GM21737 (cell line): ENCODE measurements around the gene FBXL5.

Experiments used
- ATAC-seq: cut with Tn5 transposase; IDR thresholded peaks from one replicate; pipeline ENCODE4 v1.9.1; 2021; ENCODE audit warnings: mild to moderate bottlenecking, moderate library complexity; ENCODE audit not compliant: unreplicated experiment

Gene FBXL5

DNA sequence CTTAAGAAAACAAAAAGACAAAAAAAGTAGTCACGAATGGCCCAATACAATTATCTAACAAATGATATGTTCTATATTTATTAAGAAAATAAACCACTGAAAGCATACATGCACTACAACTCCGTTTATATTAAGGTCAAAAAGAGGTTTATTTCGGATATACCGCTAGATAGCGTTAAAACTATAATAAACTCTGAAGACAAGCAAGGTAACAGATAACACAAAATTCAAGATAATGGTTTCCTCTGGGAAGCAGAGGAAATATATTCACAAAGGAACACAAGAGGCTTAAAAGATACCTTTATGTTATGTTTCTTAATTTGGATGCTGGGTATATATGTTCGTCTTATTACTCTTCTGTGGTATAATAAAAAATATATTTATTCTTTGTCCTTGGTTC lies 21.7 kb upstream of the FBXL5 start:
- no peak for ATAC-seq

DNA sequence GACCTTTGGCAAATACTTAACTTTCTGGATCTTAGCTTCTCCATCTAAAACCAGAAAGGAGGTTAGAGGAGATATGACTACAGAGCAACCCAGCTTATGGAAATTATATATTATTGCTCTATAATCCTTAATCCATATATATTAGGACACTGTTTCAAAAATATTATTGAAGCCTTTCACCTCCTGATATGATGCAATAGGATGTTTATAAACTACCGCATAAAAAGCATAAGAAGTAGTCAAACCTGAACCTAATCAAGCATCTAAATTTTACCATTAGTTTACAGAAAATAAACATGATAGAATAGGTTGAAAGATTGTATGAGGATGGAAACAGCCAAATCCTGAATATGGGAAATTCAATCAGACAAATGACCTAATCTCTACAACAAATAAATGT lies 20.9 kb upstream of the FBXL5 start:
- no peak for ATAC-seq

DNA sequence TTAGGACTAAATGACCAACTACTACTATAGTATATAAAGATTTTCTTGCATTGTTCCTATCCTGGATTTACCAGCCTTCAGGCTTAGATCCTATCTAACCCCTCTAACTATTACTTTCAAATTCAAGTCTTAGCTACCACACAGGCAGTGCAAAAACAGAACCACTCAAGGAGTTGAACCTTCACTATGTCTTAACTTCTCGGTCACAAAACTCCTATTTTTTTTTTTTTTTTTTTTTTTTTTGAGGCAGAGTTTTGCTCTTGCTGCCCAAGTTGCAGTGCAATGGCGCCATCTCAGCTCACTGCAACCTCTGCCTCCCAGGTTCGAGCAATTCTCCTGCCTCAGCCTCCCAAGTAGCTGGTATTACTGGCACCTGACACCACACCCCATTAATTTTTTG lies 20.2 kb upstream of the FBXL5 start:
- ATAC-seq: no peak

DNA sequence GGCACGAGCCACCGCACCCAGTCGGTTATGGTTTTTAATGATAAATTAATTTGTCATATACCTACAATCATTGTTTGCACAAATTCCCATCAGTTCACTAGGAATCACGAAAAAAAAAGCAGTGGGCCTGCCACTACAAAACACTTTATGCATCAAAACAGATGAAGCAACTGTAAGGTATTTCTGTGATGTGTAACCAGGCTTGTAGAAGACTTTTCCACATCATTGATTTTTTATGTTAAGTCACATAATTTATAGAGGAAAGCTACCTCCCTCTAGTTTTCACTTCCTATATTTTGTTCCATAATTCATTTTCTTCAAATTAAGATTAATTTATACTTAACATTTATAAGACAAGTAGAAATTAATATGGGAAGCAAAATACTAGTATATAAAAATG lies 19.8 kb upstream of the FBXL5 start:
- no peak for ATAC-seq

DNA sequence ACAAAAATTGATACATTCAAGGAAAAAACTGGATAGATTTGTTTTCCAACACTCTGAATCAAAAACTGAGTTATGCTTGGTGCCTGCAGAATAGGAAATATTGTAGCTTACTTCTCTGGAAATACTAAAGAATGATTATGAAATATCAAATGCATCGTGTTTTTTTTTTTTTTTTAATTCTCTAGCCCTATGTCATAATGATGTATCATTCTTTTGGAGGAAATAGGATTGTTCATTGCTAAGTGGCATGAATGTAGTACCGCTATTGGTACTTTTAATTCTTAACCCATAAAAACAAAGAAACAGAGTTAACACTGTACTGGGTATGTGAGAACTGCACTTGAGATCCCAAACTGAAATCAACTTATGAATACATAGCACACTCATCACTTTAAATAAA lies 18.9 kb upstream of the FBXL5 start:
- ATAC-seq: no peak

DNA sequence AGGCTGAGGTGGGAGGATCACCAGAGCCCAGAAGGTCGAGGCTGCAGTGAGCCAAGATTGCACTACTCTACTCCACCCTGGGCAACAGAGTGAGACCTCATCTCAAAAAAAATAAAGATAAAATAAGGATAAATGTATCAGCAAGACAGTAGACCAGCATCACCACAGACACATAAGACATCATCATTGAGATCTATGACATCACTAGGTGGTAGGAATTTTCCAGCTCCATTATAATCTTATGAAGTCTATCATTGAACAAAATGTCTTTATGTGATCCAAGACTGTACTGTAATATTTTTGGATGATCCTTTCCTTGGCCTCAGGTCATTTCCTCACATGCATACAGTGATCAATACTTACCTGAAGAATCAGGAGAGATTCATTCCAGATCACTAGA lies 18.2 kb upstream of the FBXL5 start:
- ATAC-seq: no peak

DNA sequence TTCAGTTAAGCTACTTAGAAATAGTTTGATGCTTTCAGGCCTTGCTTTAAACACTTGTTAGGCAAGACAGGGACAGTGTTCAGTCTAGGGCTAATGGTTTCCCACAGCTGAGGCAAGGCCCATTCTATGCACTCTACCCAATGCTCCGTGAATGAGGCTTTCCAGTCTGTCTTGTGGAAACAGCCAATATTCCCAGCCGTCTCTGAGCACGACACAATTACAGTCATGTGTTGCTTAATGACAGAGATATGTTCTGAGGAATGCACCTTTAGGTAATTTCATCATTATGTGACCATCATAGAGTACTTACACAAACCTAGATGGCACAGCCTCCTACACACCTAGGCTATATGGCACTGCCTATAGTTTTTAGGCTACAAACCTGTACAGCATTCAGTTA lies 16.9 kb upstream of the FBXL5 start:
- ATAC-seq: no peak

DNA sequence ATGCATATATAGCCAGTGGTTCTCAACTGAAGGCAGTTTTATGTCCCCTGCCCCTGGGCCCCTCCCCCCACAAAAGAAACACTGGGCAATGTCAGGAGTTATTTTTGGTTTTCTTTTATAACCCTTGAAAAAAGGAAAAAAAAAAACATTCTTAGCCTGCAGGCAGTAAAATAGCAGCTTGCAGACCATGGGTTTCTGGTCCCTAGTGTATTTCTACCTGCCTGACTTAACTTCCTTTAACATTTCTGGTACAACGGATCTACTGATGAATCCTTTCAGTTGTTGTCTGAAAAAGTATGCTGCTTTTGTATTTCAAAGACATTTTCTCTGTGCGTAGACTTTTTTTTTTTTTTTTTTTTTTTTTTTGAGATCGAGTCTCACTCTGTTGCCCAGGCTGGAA lies 15.4 kb upstream of the FBXL5 start:
- ATAC-seq: no peak

DNA sequence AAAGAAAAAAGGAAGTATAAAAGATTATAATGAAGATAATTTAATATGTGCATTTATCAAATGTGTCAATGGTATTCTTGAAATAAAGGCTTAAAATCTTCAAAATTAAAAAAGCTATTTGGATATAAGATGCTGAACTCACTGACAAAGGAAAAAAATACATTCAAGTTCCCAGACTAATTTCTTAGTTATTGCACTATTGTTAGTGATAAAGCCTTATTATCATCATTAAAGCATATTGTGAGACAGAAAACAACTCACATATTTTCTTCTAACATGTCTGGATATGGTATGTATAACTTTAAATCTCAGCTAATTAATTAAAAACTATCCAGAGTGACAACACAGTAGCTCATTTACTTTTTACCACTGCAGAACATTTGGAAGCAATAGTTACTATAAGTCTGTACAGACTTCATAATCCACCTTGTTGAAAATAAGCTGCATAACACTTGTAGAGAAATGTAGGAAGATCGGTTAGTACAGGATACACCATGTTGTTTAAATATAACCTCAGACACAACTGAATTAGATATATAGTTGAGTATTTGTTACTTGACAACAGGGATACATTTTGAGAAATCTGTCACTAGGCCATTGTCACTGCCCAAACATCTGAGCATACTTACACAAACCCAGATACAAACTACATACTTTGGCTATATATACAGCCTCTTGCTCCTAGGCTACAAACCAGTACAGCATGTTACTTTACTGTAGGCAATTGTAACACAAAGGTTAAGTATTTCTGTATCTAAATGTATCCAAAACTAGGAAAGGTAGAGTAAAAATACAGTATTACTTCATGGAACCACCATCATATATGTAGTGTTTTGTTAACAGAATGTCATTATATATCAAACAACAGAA lies 13.6 kb upstream of the FBXL5 start:
- no peak for ATAC-seq

DNA sequence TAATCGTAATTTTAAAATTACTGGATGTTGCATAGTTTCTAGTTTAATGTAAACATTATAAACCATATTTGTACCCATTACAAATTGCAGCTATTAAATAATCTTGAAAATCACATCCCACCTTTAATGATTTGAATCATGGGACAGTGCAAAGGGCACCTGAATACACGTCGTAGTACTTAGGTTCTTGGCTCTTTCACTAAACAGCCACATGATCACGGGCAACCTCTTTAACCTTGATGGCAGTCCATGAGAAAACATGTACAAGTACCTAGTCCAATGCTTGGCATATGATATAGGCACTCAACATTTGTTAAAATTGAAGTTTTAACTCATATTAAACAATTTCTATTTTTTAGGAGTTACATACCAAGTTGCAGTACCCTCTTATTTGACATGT lies 11.8 kb upstream of the FBXL5 start:
- no peak for ATAC-seq

DNA sequence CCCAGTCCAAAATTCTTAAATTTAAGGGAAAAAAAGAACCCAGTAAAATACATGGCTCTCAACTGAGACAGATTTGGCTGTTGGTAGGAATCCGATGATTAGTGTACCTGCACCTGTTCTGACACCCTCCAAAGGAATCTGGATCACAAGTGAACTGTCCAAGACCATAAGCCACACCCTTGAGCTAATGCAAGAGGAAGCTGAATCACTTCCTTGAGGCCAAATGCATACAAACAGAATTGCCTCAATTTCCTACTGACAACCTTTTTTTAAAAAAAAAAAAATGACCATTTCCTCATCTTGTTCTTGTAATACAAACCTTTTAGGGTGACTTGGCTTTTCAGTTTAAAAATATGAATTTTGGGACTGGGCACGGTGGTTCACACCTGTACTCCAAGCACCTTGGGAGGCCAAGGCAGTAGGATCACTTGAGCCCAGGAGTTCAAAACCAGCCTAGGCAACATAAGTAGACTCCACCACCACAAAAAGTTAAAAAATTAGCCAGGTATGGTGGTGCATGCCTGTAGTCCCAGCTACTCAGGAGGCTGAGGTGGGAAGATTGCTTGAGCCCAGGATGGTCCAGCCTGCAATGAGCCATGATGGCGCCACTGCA lies 10.7 kb upstream of the FBXL5 start:
- no peak for ATAC-seq

DNA sequence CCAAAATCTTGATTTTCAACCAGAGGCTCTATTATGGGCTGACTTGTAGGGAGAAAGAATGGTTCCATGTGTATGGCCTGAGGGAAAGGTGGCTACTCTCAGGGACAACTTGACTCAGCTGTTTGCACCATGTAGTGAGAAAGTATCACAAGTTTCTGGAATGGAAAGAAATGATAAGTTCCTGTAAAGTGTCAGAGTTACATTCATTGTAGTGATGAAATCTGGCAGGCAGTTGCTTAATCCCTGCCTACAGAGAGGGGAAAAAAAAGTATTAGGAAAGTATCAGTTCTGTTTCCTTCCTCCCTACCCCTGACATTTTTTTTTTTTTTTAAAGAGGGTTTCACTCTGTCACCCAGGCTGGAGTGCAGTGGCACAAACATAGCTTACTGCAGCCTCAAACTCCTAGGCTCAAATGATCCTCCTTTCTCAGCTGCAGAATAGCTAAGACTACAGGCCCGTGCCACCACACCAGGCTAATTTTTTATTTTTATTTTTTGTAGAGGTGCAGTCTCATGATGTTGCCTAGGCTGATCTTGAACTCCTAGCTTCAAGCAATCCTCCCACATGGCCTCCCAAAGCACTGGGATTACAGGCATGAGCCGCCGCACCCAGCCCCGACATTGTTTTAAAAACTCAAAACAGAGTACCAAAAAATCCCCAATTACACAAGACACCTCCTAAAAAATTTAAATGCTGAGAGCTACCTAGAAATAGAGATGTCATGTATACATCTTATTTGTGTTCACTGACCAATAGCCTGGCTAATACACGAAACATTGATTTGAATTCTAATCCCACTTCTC lies 4.8 kb upstream of the FBXL5 start:
- no peak for ATAC-seq

DNA sequence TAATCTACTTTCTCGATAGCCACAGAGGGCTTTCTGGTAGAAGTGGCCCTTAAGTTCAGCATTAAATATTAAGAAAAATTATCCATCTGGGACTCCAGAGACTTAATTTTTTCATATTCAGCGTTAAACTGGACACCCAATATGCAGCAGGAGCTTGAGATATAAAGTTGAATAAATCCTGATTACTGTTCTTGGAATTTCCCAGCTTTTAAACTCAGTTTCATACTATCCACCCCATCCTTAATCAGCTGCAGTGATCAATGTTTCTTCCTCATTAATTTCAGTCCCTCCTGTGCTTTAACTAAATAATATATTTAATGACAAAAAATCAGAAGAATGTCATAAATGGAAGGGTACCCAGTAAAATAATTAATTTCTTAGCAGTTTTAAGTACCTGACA lies 3.6 kb upstream of the FBXL5 start:
- no peak for ATAC-seq

DNA sequence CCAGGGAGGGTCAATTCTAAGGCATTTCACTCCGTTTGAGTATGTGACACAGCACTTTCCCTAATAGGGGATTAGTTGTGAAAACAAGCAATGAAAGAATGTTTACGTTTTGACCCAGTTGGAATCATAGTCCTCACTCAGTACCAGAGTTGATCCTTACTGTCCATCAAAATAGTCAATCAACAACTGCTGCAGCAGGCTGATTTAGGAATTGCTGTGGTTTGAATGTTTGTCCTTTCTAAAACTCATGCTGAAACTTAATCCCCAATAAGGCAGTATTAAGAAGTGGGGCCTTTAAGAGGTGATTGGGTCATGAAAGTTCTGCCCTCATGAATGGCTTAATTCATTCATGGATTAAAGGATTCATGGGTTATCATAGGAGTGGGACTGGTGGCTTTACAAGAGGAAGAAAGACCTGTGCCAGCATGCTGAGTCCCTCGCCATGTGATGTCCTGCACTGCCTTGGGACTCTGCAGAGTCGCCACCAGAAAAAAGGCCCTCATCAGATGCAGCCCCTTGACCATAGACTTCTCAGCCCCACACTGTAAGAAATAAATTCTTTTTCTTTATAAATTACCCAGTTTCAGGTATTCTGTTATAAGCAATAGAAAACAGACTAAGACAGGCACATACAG lies 3.1 kb upstream of the FBXL5 start:
- no peak for ATAC-seq

DNA sequence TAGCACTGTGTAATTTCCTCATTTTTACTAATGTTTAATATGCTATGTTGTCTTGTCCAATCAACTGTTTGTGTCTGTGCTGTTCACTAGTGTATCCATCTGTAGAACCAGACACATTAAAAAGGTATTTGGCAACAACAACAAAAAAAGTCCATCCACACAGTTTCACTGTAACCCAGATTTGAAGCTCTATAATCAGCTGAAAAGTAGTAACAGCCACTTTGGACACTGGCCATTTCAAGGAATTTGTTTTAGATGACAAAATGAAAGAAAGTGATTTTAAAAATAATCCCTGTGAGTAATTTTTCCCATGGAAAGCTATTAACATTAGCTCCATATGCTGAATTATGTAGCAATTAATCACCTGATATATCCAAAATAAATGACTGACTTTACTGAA lies 2.2 kb upstream of the FBXL5 start:
- no peak for ATAC-seq

DNA sequence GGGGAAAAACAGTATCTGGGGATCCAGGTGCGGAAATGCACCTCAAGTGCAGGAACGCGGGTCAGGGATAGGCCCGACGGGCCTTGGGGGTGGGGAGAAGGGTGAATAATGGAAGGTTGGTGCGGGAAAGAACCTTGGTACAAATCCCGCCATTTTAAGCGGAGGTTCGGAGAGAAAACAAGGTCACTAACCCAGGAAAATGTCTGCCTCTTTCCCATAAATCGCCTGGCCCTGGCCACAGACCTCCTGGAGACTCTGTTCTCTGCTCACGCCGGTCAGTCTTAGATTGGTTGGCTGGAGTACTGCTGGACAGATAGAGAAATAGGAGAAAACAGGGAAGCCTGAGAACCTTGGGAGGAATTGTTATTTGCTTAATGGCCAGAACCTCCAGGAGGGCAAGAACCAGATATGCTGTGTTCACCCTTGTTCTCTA lies 897 bp upstream of the FBXL5 start:
- ATAC-seq: no peak

DNA sequence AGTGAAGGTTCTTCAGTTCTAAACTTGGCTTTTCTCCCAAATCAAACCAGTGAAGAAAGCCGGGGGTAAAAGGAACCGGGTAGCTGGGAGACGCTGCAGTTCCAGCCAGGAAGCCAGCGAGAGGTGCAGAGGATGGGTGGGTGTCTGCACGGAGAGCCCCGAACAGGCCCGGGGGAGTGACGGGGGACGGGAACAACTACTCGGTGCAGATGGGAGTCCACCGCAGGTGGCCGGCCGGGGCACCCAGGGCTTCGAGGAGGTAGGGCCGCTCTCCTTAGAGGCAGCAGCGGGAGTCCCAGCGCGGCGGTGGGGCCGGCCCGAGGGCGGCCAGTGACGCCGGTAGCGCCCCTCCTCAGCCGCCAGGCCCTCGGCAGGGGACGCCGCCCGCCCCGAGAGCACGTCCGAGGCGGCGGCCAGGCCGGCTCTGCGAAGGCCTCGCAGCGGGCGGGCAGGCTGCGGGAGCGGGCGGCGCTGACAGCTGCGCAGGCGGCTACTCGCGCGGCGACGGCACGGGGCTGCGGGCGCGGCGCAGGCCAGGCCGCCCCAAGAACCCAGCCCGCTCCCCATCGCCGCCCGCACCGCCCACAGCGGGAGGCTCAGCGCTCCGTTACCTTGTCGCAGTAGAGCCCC lies 449 bp downstream of the FBXL5 start:
- peak; percentile 42 for ATAC-seq

DNA sequence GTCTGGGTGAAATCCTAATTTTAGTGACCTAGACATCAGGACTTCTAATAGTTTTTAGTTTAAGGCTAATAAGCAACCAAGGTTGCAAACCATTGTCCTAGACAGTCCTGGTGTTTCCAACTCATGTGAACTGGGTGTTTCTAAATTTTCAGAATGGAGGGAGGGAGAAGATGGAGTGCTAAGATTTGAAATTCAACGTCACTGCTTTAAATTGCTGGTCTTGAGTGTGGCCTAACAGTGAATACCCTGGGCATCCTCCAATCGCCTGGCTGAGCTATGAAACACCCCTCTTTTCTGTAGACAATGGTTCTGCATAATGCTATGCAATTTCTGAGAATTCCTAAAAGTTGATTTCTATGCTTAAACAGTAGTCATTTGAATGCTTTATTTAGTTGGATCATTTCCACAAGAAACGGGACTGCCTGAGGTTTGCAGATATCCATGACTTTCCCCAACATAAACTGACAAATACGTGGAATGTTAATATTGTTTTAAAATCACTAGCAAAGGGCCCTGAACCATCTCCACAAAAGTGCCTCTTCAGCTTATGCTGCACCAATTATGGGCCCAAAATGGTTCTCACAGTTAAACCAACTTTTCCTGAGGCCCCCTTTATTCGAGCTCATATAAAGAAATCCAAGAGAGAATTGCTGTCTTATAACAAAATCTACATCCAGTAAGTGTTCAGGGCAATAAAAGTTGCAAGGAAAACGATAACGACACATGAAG lies 1.1 kb downstream of the FBXL5 start:
- no peak for ATAC-seq

DNA sequence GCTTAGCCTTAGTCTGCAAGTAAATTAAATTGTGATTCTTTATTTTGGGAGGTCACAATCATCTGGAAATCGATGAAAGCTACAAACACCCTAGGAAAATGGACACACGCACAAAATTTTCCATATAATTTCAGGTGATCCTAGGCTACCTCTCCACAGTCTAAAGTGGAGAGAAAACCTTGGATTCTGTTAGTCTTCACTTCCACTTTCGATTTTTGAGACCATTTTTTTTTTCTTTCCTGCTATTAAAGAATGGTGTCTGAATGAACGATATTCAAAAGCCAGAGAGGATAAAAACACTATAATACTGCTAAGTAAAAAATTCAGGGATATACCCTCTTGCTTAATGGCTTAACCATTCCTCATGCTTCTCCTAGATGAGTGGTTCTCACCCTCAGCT lies 1.7 kb downstream of the FBXL5 start:
- no peak for ATAC-seq

DNA sequence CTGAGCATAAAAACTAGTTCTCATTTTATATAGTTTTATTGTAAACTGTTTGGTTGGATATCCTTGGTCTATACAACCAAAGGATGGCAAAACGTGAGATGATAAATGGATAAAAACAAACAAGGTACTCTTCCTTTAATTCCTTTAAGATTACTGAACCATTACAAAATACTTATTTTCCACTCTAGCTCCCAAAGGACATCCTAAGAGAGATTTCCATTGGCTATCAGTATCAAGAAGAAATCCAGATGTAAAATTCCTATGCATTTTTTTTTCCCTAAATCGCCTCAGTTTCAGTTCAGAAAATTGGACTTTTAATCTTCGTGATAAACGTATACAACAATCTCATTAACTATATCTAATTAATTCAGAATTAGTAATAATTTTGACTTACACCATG lies 2.3 kb downstream of the FBXL5 start:
- ATAC-seq: no peak
